Cardiac fibroblast (primary cell): ENCODE results near the gene HADH.
A peak's percentile ranks its signal among the peaks of the same experiment; 100 is the strongest.

ENCODE experiments used
- DNase-seq, 2 donors: peaks; one replicate each; pipeline versions ENCODE4 v3.0.0 to v3.0.0-alpha.2; 2010; ENCODE audit warnings: low read depth in 2 of 2
- H3K4me3 ChIP-seq, 2 donors: replicated peaks in 1 of 2; 1 replicate in 1 of 2; 2 replicates in 1 of 2; pipeline ENCODE4 v1.5.1; 2011; ENCODE audit warnings: low read depth in 2 of 2, low read length in 2 of 2, mild to moderate bottlenecking in 2 of 2, moderate library complexity in 1 of 2
- CTCF ChIP-seq: IDR thresholded peaks from one replicate; pipeline ENCODE4 v1.5.1; 2011; ENCODE audit warnings: low read depth, mild to moderate bottlenecking, low read length, inconsistent platforms

Gene HADH

DNA sequence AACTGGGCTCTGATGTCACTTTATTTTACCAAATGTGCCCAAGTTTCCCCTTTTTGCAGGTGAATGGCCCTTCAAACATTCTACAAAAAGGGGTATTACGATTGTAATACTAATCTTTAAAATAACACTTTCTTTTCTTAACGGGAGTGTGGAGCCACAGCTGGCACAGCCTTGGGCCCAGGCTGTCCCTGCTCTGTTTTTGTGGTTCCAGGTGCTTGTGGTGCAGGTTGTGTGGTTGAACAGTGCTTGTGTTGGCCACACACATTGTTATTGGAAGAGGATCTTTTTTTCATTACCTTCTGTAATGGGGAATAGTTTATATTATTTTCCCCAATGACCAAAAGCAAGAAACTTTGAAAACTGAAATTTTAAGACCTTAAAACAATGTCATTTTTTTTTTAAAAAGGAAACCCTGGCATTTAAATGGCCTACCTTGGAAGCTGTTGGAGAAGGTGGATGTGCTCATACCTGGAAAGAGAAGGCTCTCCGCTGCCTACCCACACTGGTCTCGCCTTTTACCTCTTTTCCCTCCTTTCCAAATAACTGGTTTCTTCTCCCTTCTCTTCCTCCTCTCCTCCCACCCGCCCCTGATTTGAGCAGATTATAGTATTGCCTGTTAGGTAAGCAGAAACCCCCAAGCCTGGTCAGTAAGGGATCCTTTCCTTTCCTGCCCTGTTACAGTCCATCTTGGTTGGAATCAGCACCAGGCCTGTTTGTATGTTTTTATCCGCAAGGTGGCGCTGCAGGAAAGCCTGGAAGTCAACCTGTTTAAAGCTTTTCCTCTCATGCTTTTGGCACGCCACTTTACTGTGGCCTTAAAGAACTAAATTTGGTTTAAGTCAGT is 28.6 kb downstream of the HADH start:
- DNase-seq = peak; percentile 87 to 88
- no peak overlapping the region for H3K4me3 ChIP-seq
- peak; percentile 88 for TF ChIP-seq CTCF

DNA sequence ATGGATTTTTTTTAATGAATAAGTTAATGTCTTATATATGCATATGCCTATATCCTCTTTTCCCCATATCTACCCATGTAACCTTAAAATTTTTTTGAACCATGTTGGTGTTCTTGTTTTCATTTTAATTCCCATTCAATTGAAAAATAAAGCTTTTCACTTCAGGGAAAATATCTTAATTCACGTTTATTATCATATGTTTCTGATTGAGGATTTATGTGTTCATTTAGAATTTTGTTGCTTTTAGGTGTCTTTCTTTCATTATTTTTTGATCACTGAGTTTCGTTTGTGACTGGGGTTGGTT is 29.1 kb downstream of the HADH start:
- no peak for TF ChIP-seq CTCF
- no peak for DNase-seq
- no peak overlapping the region for H3K4me3 ChIP-seq

DNA sequence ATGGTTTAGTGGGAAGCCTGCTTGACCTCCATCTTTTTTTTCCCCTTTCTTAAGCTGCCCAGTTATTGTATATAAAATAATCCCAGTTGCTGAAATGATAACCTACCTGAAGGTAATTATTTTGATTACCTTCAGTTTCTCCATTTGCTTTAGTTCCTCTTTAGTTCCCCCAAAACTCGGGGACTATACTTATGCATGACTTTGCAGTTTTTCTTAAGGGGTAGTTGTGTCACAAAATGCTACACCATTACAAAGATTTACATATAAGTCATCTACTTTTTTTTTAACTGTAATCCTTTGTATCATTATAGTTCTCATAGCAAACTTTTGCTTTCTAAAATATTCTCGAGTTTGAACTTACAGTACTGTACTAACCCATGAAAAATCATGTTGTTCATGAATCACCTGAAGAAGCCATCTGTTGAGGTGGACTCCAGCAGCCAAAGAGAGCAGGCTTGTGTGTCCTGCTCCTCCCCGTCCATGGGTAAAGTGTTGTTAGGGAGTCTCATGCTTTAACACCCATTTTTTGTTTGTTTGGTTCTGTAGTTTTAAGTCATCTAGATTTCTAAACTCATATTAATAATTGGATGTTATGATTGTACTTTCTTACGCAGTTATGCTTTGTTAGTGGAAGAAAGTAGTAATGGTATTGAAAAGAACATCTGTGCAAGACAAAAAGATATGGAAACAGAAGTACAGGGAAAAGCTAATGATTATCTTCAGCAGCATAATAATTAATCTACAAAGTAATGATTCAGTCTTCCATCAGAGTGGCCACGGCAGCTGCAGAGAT is 34.6 kb downstream of the HADH start:
- no peak overlapping the region for H3K4me3 ChIP-seq
- no peak for DNase-seq
- no peak for TF ChIP-seq CTCF

- H3K4me3 ChIP-seq = no peak overlapping the region
- TF ChIP-seq CTCF = no peak
- DNase-seq = no peak
These were observed 35.1 kb downstream of the HADH start for GRCh38 chr4:108024878-108025165.

DNA sequence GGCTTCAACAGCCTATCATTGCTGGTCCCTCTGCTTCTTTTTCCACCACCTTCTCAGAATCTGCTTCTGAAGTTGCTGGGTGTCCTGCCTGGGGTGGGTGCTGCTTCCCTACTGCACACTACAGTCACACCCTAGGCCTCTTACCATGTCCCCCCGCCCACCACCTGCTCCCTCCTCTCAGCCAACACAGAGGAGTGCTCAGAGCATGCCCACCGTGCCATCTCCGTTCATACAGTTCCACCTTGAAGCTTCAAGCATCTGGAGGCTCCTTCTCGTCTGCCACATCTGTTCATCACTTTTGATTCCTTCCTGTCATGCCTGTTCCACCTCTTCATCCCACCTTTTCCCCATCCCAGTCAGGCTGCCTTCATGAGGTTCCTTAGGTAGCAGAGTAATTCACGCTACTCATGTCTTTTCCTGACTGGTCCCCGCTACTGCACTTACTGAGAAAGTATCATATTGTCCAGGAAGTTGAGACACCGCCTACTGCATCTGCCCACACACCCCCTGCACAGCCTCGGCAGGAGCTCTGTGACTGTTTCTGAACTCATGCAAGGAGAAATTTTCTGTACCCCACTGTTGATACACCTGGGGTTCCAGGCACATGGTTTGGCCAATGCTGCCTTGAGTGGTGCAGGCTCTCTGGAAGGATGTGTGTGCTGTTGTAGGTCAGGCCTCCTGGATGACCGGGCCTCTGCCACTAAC is 39.5 kb downstream of the HADH start:
- DNase-seq = no peak
- TF ChIP-seq CTCF = no peak
- H3K4me3 ChIP-seq = no peak overlapping the region

DNA sequence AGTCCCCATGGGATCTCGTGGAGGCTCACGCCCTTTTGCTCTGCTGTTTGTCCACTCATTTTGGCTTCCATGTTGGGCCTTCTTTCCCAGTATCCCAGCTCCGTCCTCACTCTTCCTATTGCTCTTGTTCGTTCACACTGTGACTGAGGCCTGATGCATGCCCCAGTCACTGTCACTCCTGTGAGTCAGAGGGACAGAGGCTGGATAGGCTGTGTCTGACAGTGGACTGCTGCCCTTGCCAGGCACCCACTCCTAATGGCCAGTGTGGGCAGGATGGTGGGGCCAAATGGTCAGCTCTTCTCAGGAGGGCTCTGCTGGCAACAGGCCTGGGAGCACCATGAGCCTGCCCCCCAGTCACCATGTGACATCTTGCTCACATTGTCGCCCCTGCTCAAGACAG is 40.0 kb downstream of the HADH start:
- no peak overlapping the region for H3K4me3 ChIP-seq
- no peak for TF ChIP-seq CTCF
- peak in 1 of 2 donors; percentile 58 for DNase-seq
